GM04503 (cell line): ENCODE results near the gene OR51B2.
"Not testable (repeated sequence)": the region's sequence is repeated elsewhere in the genome, so short reads cannot be mapped to it uniquely, and the experiment has no call there.

Experiments
- DNase-seq: peaks from one replicate; pipeline ENCODE4 v3.0.0-alpha.2; 2012; ENCODE audit warnings: low read depth

Gene OR51B2

DNA sequence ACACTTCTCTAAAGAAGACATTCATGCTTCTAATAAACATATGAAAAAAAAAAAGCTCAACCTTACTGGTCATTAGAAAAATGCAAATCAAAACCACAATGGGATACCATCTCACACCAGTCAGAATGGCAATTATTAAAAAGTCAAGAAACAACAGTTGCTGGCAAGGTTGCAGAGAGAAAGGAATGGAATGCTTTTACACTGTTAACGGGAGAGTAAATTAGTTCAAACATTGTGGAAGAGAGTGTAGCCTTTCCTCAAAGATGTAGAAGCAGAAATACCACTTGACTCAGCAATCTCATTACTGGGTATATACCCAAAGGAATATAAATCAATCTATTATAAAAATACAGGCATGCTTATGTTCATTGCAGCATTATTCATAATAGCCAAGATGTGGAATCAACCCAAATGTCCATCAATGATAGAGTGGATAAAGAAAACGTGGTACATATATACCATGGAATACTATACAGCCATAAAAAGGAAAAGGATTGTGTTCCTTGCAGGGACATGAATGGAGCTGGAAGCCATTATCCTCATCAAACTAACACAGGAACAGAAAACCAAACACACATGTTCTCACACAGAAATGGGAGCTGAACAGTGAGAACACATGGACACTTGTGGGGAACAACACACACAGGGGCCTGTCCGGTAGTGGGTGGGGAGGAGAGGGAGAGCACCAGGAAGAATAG lies 10.6 kb downstream of the OR51B2 start:
- not testable (repeated sequence) for DNase-seq

- no peak for DNase-seq
These were observed 13.7 kb downstream of the OR51B2 start for GRCh38 chr11:5310423-5310822.

DNA sequence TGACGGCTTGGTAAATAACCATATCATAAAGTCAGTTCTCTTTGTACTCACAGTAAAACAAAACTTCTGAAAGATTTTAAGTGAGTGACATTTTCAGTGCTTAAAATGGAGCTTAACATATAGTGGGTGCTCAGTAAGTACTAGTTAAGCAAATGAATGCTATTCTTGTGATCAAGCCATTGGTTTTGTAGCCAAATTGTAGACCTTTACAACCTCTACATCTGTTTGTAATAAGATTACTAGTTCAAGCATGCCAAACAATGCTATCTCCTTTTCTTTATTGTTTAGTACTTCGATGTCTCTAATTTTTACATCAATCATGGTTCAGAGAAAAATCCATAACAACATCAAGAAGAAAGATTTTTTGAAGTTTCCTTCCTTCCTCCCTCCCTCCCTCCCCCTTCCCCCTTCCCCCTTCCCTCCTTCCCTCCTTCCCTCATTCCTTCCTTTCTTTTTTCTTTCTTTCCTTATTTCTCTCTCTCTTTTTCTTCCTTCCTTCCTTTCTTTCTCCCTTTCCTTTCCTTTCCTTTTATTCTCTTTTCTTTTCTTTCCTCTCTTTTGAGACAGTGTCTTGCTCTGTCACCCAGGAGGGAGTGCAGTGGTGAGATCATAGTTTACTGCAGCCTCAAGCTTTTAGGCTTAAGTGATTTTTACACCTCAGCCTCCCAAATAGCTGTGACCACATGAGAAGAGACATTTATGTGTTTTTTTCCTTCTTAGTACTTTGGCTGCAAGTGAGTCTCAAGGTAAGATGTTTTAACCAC lies 16.7 kb downstream of the OR51B2 start:
- DNase-seq = no peak

DNA sequence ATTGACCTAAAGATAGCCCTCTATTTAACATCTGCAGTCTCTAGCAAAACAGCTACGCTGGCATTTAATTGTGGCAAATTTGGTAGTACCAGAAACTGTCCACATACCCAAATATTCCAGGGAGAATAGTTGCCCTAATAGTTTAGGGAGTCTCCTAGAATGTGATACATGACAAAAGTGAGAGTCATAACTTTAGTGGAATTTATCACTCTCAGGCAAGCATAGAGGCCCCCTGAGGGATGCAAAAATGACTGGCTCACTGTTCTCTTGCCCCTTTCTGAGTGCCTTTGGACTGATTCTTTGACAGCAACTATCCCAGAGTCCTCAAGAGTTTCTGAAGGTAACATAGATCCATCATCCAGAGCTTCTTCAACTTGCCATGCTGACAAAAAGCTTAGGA lies 20.1 kb downstream of the OR51B2 start:
- no peak for DNase-seq

- DNase-seq = no peak
These were observed 20.5 kb downstream of the OR51B2 start for GRCh38 chr11:5303626-5304025.

DNA sequence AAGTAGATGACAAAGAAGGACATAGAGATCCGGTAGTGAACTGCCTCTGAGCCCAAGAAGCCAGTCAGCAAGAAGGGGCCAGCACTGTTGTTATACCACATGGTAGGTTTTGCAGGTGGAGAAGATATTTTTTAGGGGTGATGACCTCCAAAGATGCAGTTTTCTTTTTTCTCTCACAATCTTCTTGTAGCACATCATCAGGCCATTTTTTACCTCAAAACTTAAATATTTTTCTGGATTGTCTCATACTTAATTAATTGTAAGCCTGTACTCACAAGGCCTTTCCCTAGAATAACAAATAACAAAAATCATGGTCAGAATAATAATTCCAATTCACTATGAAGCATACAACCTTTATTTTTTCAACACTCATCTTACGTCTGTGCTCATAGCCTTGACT lies 22.3 kb downstream of the OR51B2 start, which contains the start of gene OR51B4:
TSS of gene OR51B4 (minus strand) at position 101 of the 400 bp plus-strand sequence. CDS start at position 101, 0 bp downstream.
- no peak for DNase-seq

GRCh38 chr11:5300251-5300650 lies 23.8 kb downstream of the OR51B2 start:
- DNase-seq = no peak

GRCh38 chr11:5298451-5298850 lies 25.6 kb downstream of the OR51B2 start:
- no peak for DNase-seq

- DNase-seq = no peak
These were observed 26.3 kb downstream of the OR51B2 start for GRCh38 chr11:5297721-5298323.

GRCh38 chr11:5294342-5294995 lies 29.6 kb downstream of the OR51B2 start:
- not testable (repeated sequence) for DNase-seq

- no peak for DNase-seq
These were observed 31.1 kb downstream of the OR51B2 start for GRCh38 chr11:5293028-5293427.

DNA sequence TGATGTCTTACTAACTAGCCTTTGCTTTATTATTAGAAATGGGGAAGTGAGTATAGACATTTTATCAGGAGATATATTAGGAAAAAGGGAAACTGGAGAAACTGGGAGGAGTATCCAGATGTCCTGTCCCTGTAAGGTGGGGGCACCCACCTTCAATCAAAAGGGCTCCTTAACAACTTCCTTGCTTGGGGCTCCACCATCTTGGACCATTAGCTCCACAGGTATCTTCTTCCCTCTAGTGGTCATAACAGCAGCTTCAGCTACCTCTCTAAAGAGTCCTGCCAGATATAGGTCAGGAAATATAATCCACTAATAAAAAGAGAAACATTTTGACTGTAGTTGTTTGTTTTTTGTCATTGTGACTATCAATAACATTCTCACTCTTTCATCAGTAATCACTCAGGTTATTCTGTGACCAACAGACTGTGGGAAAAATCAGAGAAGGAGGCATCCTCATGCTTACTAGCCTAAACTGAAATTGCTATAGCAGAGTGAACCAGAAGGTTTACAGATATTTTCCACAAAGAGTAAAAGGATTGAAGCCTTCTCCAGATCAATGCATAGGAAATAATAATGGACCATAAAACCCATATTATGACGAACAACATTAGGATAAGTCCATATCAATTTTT lies 32.8 kb downstream of the OR51B2 start:
- DNase-seq = no peak

DNA sequence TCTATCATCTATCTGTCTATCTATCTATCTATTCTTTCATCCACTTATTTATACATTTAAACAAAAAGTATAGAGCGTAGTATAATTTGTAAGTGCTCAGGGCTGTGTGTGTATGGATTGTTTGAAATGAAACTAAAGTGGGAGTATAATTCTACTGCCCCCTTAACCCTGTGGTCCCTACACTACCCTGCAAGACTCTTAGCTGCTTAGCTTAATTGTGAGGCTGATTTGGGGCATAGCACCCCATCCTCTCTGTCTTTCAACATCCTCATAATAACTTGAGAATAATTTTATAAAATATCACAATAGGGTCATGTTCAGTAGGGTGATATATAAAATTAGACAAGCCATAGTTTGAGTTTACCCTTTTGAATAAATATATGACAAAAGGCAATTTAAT lies 34.0 kb downstream of the OR51B2 start:
- DNase-seq = no peak

- no peak for DNase-seq
These were observed 34.4 kb downstream of the OR51B2 start for GRCh38 chr11:5289696-5290095.

DNA sequence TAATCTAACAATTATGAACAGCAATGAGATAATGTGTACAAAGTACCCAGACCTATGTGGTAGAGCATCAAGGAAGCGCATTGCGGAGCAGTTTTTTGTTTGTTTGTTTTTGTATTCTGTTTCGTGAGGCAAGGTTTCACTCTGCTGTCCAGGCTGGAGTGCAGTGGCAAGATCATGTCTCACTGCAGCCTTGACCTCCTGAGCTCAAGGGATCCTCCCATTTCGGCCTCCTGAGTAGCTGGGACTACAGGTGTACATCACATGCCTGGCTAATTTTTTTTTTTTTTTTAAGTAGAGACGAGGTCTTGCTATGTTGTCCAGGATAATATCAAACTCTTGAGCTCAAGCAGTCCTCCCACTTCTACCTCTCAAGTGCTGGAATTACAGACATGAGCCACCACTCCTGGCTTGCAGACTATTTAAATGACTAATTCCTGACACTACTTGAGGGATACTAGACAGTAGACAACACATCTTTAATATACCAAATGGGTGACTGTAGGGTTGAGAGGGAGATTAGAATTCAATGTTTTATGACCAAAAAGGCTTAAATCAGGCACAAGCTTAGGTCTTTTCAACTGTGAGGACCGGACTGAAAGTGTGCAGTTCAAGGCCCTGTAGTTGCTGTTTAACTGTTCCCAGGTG lies 35.1 kb downstream of the OR51B2 start:
- no peak for DNase-seq

- no peak for DNase-seq
These were observed 35.8 kb downstream of the OR51B2 start for GRCh38 chr11:5288108-5288905.

DNA sequence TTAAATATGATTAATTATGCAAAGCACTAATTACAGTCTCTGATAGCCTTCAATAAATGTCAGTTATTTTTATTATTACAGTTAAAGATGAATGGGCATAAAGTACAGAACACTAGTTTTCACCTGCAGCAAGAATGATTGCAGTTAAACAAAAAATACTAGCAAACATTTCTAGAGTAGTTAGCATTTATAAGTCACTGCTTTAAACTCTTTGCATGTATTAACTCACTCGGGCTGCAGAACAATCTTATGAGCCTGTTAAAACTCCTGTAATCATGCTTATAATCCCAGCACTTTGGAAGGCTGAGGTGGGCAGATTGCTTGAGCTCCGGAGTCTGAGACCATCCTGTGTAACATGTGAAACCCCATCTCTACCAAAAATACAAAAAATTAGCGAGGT lies 37.2 kb downstream of the OR51B2 start:
- no peak for DNase-seq

DNA sequence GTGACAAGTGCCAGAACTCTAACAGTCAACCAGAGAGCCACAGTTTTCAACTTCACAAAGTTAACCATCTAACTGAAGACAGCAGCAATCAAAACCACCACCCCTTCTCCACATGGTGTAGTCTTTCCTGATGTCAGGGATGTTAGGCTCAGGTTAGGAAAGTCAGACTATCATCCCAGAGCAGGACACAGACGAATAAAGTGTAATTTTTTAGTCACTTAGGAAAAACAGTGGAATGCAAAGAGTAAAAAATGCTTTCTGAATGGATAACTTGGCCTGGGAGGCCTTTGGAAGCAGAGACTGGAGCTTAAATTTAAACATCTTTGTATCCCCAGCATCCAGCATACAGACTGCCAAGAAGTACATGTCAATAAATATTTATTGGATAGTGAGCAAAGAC lies 37.7 kb downstream of the OR51B2 start:
- no peak for DNase-seq

DNA sequence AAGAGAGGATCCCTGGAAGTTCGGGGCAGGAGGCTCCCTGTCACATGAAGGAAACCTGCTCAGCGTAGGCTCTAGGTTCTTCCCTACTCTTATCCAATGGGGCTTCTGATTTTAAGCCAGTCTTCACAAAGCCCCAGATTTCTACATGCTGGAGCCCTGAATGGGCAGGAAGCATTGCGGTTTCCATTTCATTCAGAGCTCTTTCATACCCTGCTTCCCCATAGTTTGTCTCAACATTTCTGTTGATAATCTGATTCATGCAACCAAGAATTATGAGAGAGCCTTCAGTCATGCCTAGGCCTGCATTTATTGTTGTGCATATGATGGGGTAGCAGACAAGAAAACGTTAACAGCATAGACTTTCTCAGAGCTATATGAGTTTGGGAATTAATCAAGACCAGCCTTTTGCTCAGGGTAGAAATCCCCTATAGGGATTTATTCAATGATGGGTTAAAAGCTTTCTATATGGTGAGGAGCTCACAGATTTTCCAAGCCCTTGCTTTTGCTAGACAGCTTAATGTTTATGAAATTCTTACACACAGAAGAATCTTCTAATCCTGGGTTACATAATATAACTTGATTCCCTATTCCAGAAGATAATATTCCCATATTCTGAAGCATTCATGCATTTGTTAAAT lies 38.3 kb downstream of the OR51B2 start:
- DNase-seq = no peak

- no peak for DNase-seq
These were observed 39.5 kb downstream of the OR51B2 start for GRCh38 chr11:5284637-5285036.
